Urothelium cell line (cell line): ENCODE results near the gene KCNS1.
A peak's percentile ranks its signal among the peaks of the same experiment; 100 is the strongest.

Experiments used
- DNase-seq: peaks from one replicate; pipeline ENCODE4 v3.0.0; 2011; ENCODE audit warnings: low spot score, mixed read lengths
- FAIRE-seq: peaks from 2 replicates; lab custom pipeline; 2011; peaks lifted over from hg19 to GRCh38; lab: Jason Lieb, UNC

Gene KCNS1

DNA sequence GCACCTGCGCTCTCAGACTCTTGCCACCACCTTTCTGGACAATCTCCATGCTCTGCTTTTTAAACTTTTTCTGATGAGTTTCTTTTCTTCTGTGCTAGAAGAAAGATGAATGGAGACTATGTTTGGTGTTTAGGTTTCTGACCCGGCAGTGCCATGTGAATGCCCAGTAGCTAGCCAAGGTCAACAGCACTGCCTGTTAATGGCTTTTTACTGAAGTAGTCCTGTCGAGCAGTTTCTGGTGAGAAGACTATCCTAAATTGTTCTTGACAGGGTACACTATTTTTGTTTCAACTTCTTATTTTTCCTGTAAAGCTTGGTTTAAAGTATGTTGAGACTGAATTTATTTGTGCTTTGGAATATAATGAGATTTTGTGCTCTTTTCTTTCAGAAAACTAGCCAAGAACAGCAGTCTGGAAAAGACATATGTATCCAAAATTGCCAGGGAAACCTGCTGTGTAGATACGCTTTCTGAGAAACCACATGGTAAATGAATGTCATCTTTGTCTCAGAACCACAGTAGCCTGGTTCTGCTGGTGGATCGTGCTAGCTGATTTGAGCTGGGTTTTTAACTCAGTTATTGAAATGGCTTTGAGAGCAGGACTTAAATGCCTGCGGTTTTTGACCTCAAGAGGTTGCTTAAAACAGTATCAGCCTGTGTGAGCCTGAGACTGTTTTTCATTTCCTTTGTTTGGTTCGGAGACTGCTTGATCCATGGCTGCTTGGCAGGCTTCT lies 48.1 kb downstream of the KCNS1 start:
- DNase-seq (peak; percentile 58), FAIRE-seq (no peak)

DNA sequence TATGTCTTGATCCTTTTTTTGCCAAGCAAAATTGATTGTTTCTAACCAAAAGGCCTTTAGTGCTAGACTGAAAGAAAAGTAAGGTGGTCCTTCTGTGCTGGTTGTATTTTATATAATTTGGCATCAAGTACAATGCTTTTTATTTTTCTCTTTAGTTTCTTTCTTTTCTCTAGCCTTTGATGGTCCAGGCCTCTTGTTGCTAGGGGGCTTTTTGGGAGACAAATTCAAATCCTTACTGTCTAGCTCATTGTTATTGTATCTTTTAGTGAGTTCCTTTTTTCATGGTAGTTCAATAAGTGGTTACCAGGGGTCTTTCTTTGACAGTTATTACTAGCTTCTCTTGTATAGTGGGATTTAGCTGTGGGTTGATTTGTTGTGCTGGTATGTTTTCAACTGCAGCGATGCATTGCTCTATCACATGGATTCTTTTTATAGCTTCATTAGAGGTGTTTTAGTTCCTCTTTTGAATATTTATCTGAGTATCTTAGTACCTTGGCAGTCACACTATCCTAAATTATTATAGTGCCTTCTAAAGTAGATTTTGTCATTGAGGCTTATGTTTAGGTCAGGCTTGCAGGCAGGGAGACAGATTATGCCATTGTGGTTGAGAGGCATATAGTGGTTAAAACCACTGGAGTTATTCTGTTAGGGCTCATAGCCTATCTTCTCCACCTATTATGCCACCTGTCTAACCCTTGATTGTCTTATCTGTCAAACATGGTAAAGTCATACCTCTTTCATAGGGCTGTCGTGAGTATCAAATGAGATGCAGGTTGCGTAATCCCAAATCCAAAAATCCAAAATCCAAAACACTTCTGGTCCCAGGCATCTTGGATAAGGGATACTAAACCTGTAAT lies 49.5 kb downstream of the KCNS1 start:
- DNase-seq: no peak
- no peak for FAIRE-seq

DNA sequence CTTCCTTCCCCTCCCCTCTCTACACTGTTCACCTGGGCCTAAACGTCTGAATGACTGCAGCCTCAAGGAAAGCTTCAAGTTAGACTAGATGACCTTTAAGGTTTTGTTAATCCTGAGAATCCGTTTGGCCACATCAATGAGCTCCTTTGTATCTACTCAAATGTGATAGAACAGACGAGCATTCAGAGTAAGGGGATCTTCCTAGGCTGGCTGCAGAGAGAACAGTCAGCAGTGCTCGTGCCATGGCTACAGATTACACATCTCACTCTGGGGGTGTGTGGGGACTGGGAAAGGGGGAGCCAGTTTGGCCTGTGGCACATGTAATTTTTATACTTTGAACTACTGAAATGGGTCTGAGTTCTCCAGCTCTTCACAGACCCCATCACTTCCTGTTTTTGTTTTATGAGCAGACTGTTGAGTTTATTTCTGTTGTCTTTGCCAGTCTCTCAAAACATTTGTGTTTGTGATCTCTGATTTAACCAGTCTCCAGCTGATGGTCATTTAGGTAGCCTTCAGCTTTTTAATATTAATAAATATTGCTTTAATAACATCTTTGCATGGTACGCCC lies 50.9 kb downstream of the KCNS1 start:
- no peak for FAIRE-seq
- no peak for DNase-seq

DNA sequence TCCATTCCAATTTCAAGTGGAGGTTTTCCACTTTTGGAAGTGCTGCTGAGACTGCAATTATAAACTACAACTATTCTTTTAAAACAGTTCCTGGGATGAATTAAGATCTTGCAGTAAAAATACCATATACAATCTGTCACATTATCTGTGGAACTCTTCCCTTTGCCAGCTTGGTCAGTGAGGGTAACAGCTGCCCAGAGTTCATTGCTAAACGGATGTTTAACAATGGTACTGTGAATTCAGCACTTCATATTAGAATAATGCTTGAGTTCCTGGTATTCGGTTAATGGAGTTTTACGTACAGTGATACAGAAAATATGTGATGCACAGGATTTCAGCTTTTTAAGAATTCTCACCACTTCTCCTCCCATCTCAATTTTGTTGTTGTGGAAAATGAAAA lies 51.5 kb downstream of the KCNS1 start:
- FAIRE-seq: no peak
- no peak for DNase-seq

DNA sequence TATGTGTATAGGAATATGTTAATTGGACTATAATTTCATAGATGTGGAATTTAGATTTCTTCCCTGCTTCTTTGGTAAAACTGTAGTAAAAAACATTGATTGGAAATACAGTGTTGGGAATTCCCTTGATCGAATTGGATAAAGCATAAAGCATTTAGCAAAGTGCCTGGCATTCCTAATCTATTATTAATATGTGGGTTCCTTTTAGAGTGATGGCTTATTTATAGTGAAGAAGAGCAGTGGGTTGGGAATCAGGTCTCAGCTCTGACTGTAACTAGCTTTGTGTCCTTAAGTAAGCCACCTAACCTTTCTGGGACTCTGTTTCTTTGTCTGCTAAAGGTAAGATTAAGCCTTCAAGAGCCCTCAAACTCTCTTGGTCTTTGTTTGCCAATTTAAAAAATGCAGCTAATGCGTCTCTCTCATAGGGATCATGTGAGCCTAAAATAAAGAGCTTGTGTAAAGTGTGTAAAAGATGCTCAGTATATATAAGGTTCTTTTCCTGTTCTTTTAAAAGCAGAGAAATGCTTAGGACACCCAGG lies 53.3 kb downstream of the KCNS1 start:
- FAIRE-seq (no peak), DNase-seq (no peak)

DNA sequence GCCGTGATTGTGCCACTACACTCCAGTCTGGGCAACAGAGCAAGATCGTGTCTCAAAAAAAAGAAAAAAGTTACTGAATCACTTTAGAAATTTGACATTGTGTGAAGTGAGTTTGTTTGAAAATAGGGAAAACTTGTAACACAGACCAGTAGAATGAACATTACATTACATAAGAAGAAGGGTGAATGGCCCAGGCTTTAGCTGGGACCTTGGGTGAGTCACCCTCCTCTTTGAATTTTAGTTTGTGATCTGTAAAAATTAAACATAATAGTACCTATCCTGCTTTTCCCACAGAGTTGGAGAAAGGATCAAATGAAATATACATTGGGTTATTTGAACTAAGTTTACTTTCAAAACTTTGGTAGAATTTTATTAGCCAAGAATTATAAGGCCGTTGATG lies 56.3 kb downstream of the KCNS1 start:
- DNase-seq (no peak), FAIRE-seq (no peak)

DNA sequence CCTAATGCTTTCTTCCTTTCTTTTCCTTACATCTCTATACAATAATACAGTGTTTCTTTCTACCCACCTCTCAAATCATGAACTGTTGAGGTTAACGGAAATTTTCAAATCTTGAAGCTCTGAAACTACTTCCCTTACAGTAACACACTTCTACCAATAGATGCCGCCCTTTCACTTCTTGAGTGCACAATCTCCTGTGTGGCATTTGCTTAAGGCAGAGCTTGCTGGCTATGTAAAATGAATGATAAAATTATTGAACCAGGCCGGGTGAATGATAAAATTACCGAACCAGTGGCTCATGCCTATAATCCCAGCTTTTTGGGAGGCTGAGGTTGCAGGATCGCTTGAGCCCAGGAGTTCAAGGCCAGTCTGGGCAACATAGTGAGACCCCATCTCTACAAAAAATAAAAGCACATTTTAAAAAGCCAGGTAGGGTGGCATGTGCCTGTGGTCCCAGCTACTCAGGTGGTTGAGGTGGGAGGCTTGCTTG lies 56.8 kb downstream of the KCNS1 start:
- DNase-seq (peak; percentile 77), FAIRE-seq (peak; percentile 71)

DNA sequence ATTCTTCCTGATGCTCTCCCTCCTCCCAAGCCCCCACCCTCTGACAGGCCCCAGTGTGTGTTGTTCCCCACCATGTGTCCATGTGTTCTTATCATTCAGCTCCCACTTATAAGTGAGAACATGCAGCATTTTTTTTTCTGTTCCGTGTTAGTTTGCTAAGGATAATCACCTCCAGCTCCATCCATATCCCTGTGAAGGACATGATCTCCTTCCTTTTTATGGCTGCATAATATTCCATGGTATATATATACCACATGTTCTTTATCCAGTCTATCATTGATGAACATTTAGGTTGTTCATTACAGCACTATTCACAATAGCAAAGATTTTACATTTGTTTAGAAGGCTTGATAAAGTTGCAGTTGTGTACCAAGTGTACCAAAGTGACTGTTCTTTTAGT lies 57.9 kb downstream of the KCNS1 start:
- FAIRE-seq: no peak

More for the DNA sequence above, 57.9 kb downstream of the KCNS1 start:
- DNase-seq: no peak
